PC-3 (cell line): ENCODE results near the gene DNAJB11. TPM values are rescaled to one million over a fixed set of nuclear protein-coding genes. Genes with fewer than 3 reads are reported as not detected.

Experiments used
- ATAC-seq: fragments of 200-7000 bp; cut with Tn5 transposase; 2 replicates; pipeline ENCODE4 v1.9.1; 2020; ENCODE audit warnings: mild to moderate bottlenecking, moderate library complexity
- BruUV-seq: library from RNA; stranded (reverse); fragments of 400-500 nt; replicated peaks from 2 replicates; lab custom pipeline; 2021; lab: Mats Ljungman, UMichigan
- CTCF ChIA-PET: fragments of 300-600 bp; sonication (Branson Sonifier 250); formaldehyde crosslinking; loops from one replicate; lab custom pipeline; 2022; ENCODE audit warnings: antibody characterized with exemption; lab: Charles Lee
- POLR2A ChIA-PET: fragments of 300-600 bp; sonication (Branson Sonifier 250); formaldehyde crosslinking; loops from one replicate; lab custom pipeline; 2022; ENCODE audit warnings: antibody characterized with exemption; ENCODE audit not compliant: unreplicated experiment; lab: Charles Lee
- DNase-seq: peaks from one replicate; pipeline ENCODE4 v3.0.0-alpha.2; 2015
- H2AFZ ChIP-seq: fragments of 300-600 bp; sonication (generic); 2 replicates; pipeline ENCODE4 v1.6.0; 2016; ENCODE audit warnings: antibody characterized with exemption, low read length
- H3F3A ChIP-seq: fragments of 300-600 bp; sonication (generic); one replicate; pipeline ENCODE4 v1.6.0; 2017; ENCODE audit warnings: antibody characterized with exemption, low read length, control low read depth, mild to moderate bottlenecking; ENCODE audit not compliant: unreplicated experiment
- H3K27ac ChIP-seq: fragments of 300-600 bp; sonication (generic); 2 replicates; pipeline ENCODE4 v1.5.1; 2016; ENCODE audit warnings: mild to moderate bottlenecking, low read length
- H3K27me3 ChIP-seq: fragments of 300-600 bp; sonication (generic); 2 replicates; pipeline ENCODE4 v1.6.1; 2016; ENCODE audit warnings: low read length, mixed read lengths
- H3K36me3 ChIP-seq: fragments of 300-600 bp; sonication (generic); 2 replicates; pipeline ENCODE4 v1.6.1; 2016; ENCODE audit warnings: low read depth, mixed run types, low read length, mixed read lengths
- H3K4me1 ChIP-seq: fragments of 300-600 bp; sonication (generic); 2 replicates; pipeline ENCODE4 v1.5.1; 2016; ENCODE audit warnings: low read length; ENCODE audit not compliant: insufficient read depth
- H3K4me2 ChIP-seq: fragments of 300-600 bp; sonication (generic); 2 replicates; pipeline ENCODE4 v1.6.0; 2016; ENCODE audit warnings: low read length
- H3K4me3 ChIP-seq: fragments of 300-600 bp; sonication (generic); 2 replicates; pipeline ENCODE4 v1.5.1; 2016; ENCODE audit warnings: mild to moderate bottlenecking, low read length, mixed read lengths
- H3K79me2 ChIP-seq: fragments of 300-600 bp; sonication (generic); 2 replicates; pipeline ENCODE4 v1.6.1; 2017; ENCODE audit warnings: low read length, mixed read lengths
- H3K9ac ChIP-seq: fragments of 300-600 bp; sonication (generic); 2 replicates; pipeline ENCODE4 v1.6.0; 2016; ENCODE audit warnings: mild to moderate bottlenecking, low read length
- H3K9me2 ChIP-seq: fragments of 300-600 bp; sonication (generic); replicated peaks from 2 replicates; pipeline ENCODE4 v1.6.1; 2016; ENCODE audit warnings: mixed run types, low read length, mixed read lengths
- H3K9me3 ChIP-seq: fragments of 300-600 bp; sonication (generic); 2 replicates; pipeline ENCODE4 v1.6.1; 2016; ENCODE audit warnings: low read length, mixed read lengths
- H4K20me1 ChIP-seq: fragments of 300-600 bp; sonication (generic); 2 replicates; pipeline ENCODE4 v1.6.1; 2016; ENCODE audit warnings: low read length, mixed read lengths
- CTCF ChIP-seq: fragments of 300-600 bp; sonication (generic); conservative IDR thresholded peaks from 2 replicates; pipeline ENCODE4 v1.5.1; 2017; ENCODE audit warnings: antibody characterized with exemption, low read depth, mild to moderate bottlenecking, low read length
- EZH2 ChIP-seq: fragments of 300-600 bp; sonication (generic); IDR thresholded peaks from one replicate; pipeline ENCODE4 v1.6.1; 2017; ENCODE audit warnings: antibody characterized with exemption, mild to moderate bottlenecking, low read length; ENCODE audit not compliant: unreplicated experiment
- EZH2phosphoT487 ChIP-seq: fragments of 300-600 bp; sonication (generic); IDR thresholded peaks from 2 replicates; pipeline ENCODE4 v1.6.1; 2018; ENCODE audit warnings: mild to moderate bottlenecking, antibody characterized with exemption, low read length, borderline replicate concordance
- intact Hi-C: fragments of 100-400 bp; cut with micrococcal nuclease; formaldehyde crosslinking; loops from 2 replicates; pipeline ENCODE4 v1.9.0; 2023
- total RNA-seq: library from RNA; depleted of rRNA; stranded (reverse); fragments of >200 nt; gene quantifications from 2 replicates; pipeline ENCODE4 v1.2.3, GENCODE V29; 2014

The DNAJB11 gene
- total RNA-seq, 1 experiment from 2014 or later: 117 TPM

DNA sequence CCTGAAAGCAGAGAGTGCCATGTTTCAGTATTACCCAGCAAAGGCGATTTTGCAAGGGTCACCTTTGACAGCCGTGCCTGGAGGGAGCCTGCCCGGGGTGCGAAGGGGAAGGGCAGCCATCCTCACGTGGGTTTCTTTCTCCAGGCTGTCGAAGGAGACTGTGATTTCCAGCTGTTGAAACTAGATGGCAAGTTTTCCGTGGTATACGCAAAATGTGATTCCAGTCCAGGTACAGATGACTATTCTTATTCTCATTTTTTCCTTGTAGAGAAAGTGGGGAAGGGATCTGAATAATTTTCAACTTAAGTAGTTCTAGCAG lies 45.7 kb downstream of the DNAJB11 start:
- ChIA-PET CTCF (interaction anchor here (1.2 to 1.6 kb wide), 4 partner anchors 46 to 205 kb away, joined by 7 to 10 read pairs (median 8); partner anchors contain the start of gene DNAJB11), POLR2A (interaction anchor here (0.5 to 1.0 kb wide), 3 partner anchors 46 to 211 kb away, joined by 4 to 7 read pairs (median 5); partner anchors contain the start of gene DNAJB11)
- H3F3A ChIP-seq: no peaks in the 10 kb centered on the region
- TF ChIP-seq CTCF: no peak
- TF ChIP-seq EZH2phosphoT487: no peak
- peak overlapping the region; percentile 36 for H3K4me2 ChIP-seq
- H3K79me2 ChIP-seq: no peaks in the 10 kb centered on the region
- no peaks in the 10 kb centered on the region for H3K27me3 ChIP-seq
- no peak overlapping the region for H3K4me3 ChIP-seq
- DNase-seq (no peak), ATAC-seq (no peak)
- no TSS peak for BruUV-seq
- no peaks in the 10 kb centered on the region for H4K20me1 ChIP-seq
- H3K9ac ChIP-seq: no peak overlapping the region
- no peaks in the 10 kb centered on the region for H3K9me3 ChIP-seq
- intact Hi-C loops: loop anchor here (2.0 kb wide), 1 partner anchor 75 kb away; no protein-coding TSS in a partner anchor
- H2AFZ ChIP-seq: no peak overlapping the region
- no peak overlapping the region; the same call in 1 of the 2 replicates for H3K27ac ChIP-seq
- no peaks in the 10 kb centered on the region for H3K36me3 ChIP-seq
- H3K4me1 ChIP-seq: peaks cover 16% of the 10 kb centered on the region
- H3K9me2 ChIP-seq: no peaks in the 10 kb centered on the region

DNA sequence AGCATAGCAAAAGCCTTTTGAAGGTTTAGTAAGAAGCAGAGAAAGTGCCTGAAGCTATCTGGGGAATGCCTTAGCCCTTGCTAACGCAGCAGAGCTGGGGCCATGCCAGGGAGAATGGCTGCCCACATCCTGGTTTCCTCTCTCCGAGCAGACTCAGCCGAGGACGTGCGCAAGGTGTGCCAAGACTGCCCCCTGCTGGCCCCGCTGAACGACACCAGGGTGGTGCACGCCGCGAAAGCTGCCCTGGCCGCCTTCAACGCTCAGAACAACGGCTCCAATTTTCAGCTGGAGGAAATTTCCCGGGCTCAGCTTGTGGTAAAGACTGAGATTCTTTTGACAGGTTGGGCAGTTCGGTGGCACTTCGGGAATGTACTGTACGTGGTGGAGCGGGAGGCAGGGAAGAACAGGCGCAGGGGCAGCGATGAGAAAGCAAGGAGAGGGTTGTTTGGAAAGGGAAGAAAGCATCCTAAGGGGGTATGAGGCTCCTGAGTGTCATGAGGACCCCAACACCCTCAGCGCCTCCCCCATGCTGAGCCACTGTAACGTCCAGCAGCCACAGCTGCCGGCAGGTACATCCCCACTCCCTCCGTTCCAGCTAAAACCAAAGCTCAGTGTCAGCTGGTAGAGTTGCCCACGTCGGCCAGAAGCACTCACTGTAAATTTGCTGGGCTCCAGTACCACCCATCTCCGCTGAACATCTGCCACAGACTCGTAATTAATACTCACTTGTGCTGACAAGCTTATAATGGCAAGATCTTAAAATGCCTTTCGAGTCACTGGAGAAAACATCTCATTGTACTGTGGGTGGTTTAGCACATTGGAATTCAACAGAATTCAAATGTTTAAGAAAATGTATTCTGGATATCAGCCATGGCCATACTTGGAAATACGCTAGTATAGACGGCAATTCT lies 46.8 kb downstream of the DNAJB11 start:
- intact Hi-C loops: loop anchor here (1.0 to 2.0 kb wide), 5 partner anchors 47 to 358 kb away; partner anchors contain the start of gene DNAJB11
- H3K4me3 ChIP-seq: peak overlapping the region; percentile 54
- H3K4me1 ChIP-seq: peaks cover 16% of the 10 kb centered on the region
- peak overlapping the region; percentile 81 for H2AFZ ChIP-seq
- TF ChIP-seq EZH2phosphoT487: no peak
- TF ChIP-seq CTCF: peak; percentile 96
- TF ChIP-seq EZH2: no peak
- no peaks in the 10 kb centered on the region for H3K9me2 ChIP-seq
- 0 out of 2 replicates have a peak overlapping the region, but pooled peaks have one; percentile 7 for H3K9ac ChIP-seq
- H3K79me2 ChIP-seq: no peaks in the 10 kb centered on the region
- no peaks in the 10 kb centered on the region for H3F3A ChIP-seq
- peak overlapping the region; percentile 81 for H3K4me2 ChIP-seq
- 0 out of 2 replicates have a peak overlapping the region, but pooled peaks have one; percentile 35 for H3K27ac ChIP-seq
- DNase-seq: peak; percentile 99
- H4K20me1 ChIP-seq: no peaks in the 10 kb centered on the region
- ATAC-seq: peak; percentile 98
- H3K36me3 ChIP-seq: no peaks in the 10 kb centered on the region
- no peaks in the 10 kb centered on the region for H3K9me3 ChIP-seq
- no TSS peak for BruUV-seq
- ChIA-PET CTCF (interaction anchor here (0.5 to 1.6 kb wide), 12 partner anchors 47 to 296 kb away, joined by 3 to 10 read pairs (median 4); partner anchors contain the start of gene DNAJB11), POLR2A (interaction anchor here (0.5 to 1.0 kb wide), 5 partner anchors 47 to 210 kb away, joined by 3 to 7 read pairs (median 4); partner anchors contain the start of gene DNAJB11)
- no peaks in the 10 kb centered on the region for H3K27me3 ChIP-seq
